ENCODE data around the gene HSF5.

Gene HSF5

GRCh38 chr17:58476812-58477211, 11.4 kb downstream of the HSF5 start:
- no peak for DNase-seq (ENCODE audit: low spot score)

GRCh38 chr17:58475985-58476384, 12.2 kb downstream of the HSF5 start:
- no peak for DNase-seq (ENCODE audit: low spot score)

- no peak for DNase-seq (ENCODE audit: low spot score)
Observed at GRCh38 chr17:58470356-58470755, 17.9 kb downstream of the HSF5 start.

GRCh38 chr17:58468944-58469343, 19.3 kb downstream of the HSF5 start:
- DNase-seq (ENCODE audit: low spot score), result no peak

GRCh38 chr17:58455491-58455890, 32.7 kb downstream of the HSF5 start:
- no peak for DNase-seq (ENCODE audit: low spot score)

GRCh38 chr17:58452738-58453137, 35.5 kb downstream of the HSF5 start:
- DNase-seq (ENCODE audit: low spot score), result no peak

- DNase-seq (ENCODE audit: low spot score), result peak; percentile 71
Observed at GRCh38 chr17:58447039-58447975, 40.9 kb downstream of the HSF5 start.

- no peak for DNase-seq (ENCODE audit: low spot score)
Observed at GRCh38 chr17:58446086-58446485, 42.1 kb downstream of the HSF5 start.

GRCh38 chr17:58436805-58437239, 51.4 kb downstream of the HSF5 start:
- DNase-seq (ENCODE audit: low spot score), result no peak

GRCh38 chr17:58436245-58436644, 52.0 kb downstream of the HSF5 start:
- DNase-seq (ENCODE audit: low spot score), result no peak

- DNase-seq (ENCODE audit: low spot score), result no peak
Observed at GRCh38 chr17:58432806-58433573, 55.2 kb downstream of the HSF5 start.

- no peak for DNase-seq (ENCODE audit: low spot score)
Observed at GRCh38 chr17:58427807-58428206, 60.4 kb downstream of the HSF5 start.

GRCh38 chr17:58421711-58422110, 66.5 kb downstream of the HSF5 start:
- DNase-seq (ENCODE audit: low spot score), result no peak

- DNase-seq (ENCODE audit: low spot score), result no peak
Observed at GRCh38 chr17:58420827-58421226, 67.4 kb downstream of the HSF5 start.

GRCh38 chr17:58417300-58418092, 70.7 kb downstream of the HSF5 start, which contains the start of gene RNF43:
TSS of gene RNF43 (minus strand) at chr17:58417534. CDS start at chr17:58415577, 1,957 bp downstream.
- peak; percentile 97 for DNase-seq (ENCODE audit: low spot score)

GRCh38 chr17:58416937-58417299, 71.3 kb downstream of the HSF5 start:
- DNase-seq (ENCODE audit: low spot score), result no peak

GRCh38 chr17:58416396-58416795, 71.8 kb downstream of the HSF5 start:
- DNase-seq (ENCODE audit: low spot score), result no peak

GRCh38 chr17:58415371-58416055, 72.7 kb downstream of the HSF5 start:
- DNase-seq (ENCODE audit: low spot score), result no peak

GRCh38 chr17:58414596-58414997, 73.6 kb downstream of the HSF5 start:
- DNase-seq (ENCODE audit: low spot score), result no peak

- no peak for DNase-seq (ENCODE audit: low spot score)
Observed at GRCh38 chr17:58413684-58414083, 74.5 kb downstream of the HSF5 start.

- no peak for DNase-seq (ENCODE audit: low spot score)
Observed at GRCh38 chr17:58412961-58413586, 75.1 kb downstream of the HSF5 start.
